Right lobe of liver (tissue), 6 donors: ENCODE results near the gene SAV1. TPM values are rescaled to one million over a fixed set of nuclear protein-coding genes. Genes with fewer than 3 reads are reported as not detected.

Experiments used
- ATAC-seq, 4 donors: fragments of 200-7000 bp; cut with Tn5 transposase; one replicate each; pipeline ENCODE4 v1.9.1; 2020; ENCODE audit warnings: mild to moderate bottlenecking in 4 of 4, moderate library complexity in 4 of 4
- DNase-seq, 3 donors: peaks; one replicate each; pipeline ENCODE4 v3.0.0-alpha.2; 2020
- H3K27ac ChIP-seq, 3 donors: fragments of 200-600 bp; one replicate each; pipeline ENCODE4 v1.8.0; 2022
- H3K27me3 ChIP-seq, 2 donors: fragments of 200-600 bp; one replicate each; pipeline ENCODE4 v1.8.0; 2022
- H3K36me3 ChIP-seq, 4 donors: fragments of 200-600 bp; sonication (generic) in 1 of 4; one replicate each; pipeline versions ENCODE4 v1.5.1 to v1.8.0; 2017 to 2022; ENCODE audit warnings: control low read depth in 1 of 4
- H3K4me1 ChIP-seq, 4 donors: fragments of 200-600 bp; sonication (generic) in 1 of 4; one replicate each; pipeline versions ENCODE4 v1.5.1 to v1.8.0; 2017 to 2022; ENCODE audit warnings: control low read depth in 1 of 4
- H3K4me3 ChIP-seq, 3 donors: fragments of 200-600 bp; one replicate each; pipeline ENCODE4 v1.8.0; 2022
- H3K9me3 ChIP-seq, 4 donors: fragments of 200-600 bp; sonication (generic) in 1 of 4; one replicate each; pipeline versions ENCODE4 v1.5.1 to v1.8.0; 2017 to 2022; ENCODE audit warnings: control low read depth in 1 of 4
- POLR2A ChIP-seq: fragments of 450-650 bp; IDR thresholded peaks from one replicate; pipeline ENCODE4 v1.6.1; 2017; ENCODE audit warnings: antibody characterized with exemption, mild to moderate bottlenecking
- WGBS: methylation state at CpG from one replicate; pipeline ENCODE4 v1.1.6; 2018; ENCODE audit warnings: low coverage, low lambda C conversion rate; ENCODE audit not compliant: insufficient coverage; ENCODE audit errors: missing lambda C conversion rate; 5-methylcytosine and 5-hydroxymethylcytosine counted together
- intact Hi-C, 2 donors: fragments of 100-400 bp; cut with DNase I; formaldehyde crosslinking; loops; one replicate each; pipeline versions ENCODE4 v1.11.2 to v1.14.1; 2022
- total RNA-seq, 6 experiments: library from RNA; depleted of rRNA in 2 of 6; stranded (reverse); fragments of >200 nt in 2 of 6; fragmentation: NEBNext Ultra II Directional in 3 of 6; extraction: Animal tissue kit (Norgen Biotek cat#: 25700) in 3 of 6; gene quantifications; one replicate each; pipeline versions ENCODE4 v1.1.0 to v1.2.4, GENCODE V29; 2016 to 2023
- TF ChIP-seq, protein P1 (sequence below), 4 donors: fragments of 200-600 bp in 3 of 4; fragments of 450-650 bp in 1 of 4; IDR thresholded peaks; one replicate each; pipeline versions ENCODE4 v1.5.1 to v1.8.0; 2016 to 2022; ENCODE audit warnings: antibody characterized with exemption in 4 of 4, mild to moderate bottlenecking in 2 of 4
- donor health status: DM: no; HTN: yes; CAD: no.
- donor health status: DM: no; HTN: no; CAD: no.
- donor health status: DM: no; HTN: no; CAD: no.
- donor health status: DM: no; HTN: yes; CAD: no.
- donor health status: DM: no; HTN: yes; CAD: no.

Gene SAV1
- total RNA-seq, 6 experiments from 2014 or later = 7.8 to 13.8 (median 10.0) TPM

DNA sequence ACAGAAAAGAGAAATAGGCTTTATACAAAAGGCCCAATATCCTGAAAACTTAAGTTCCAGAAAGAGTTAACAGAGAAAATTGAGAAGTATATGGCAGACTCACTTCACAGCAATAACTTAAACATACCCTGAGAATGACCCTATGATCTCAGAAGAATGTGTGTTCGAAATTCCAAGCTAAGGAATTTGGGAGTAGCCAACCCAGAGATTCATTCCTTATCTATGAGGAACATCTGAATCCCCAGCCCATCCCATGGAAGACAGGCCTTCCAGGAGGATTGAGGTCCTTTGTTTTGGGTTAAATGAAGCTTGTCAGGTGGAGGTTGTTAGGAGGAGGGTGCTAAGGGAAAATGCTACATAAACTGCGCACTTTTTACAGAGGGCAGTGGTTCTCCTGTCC lies 7.5 kb upstream of the SAV1 start:
- H3K4me1 ChIP-seq = no peaks in the 10 kb centered on the region
- ATAC-seq (no peak), DNase-seq (no peak)
- no peak overlapping the region for H3K27ac ChIP-seq
- H3K9me3 ChIP-seq = no peaks in the 10 kb centered on the region
- intact Hi-C loops = no loop called here
- TF ChIP-seq, protein P1, sequence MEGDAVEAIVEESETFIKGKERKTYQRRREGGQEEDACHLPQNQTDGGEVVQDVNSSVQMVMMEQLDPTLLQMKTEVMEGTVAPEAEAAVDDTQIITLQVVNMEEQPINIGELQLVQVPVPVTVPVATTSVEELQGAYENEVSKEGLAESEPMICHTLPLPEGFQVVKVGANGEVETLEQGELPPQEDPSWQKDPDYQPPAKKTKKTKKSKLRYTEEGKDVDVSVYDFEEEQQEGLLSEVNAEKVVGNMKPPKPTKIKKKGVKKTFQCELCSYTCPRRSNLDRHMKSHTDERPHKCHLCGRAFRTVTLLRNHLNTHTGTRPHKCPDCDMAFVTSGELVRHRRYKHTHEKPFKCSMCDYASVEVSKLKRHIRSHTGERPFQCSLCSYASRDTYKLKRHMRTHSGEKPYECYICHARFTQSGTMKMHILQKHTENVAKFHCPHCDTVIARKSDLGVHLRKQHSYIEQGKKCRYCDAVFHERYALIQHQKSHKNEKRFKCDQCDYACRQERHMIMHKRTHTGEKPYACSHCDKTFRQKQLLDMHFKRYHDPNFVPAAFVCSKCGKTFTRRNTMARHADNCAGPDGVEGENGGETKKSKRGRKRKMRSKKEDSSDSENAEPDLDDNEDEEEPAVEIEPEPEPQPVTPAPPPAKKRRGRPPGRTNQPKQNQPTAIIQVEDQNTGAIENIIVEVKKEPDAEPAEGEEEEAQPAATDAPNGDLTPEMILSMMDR (IDR thresholded peaks at IDR 0.05) = no peak
- TF ChIP-seq POLR2A = no peak
- no peak overlapping the region for H3K4me3 ChIP-seq
- 83% methylated on average over 2 of the region's 2 CpGs for WGBS
- H3K27me3 ChIP-seq = no peaks in the 10 kb centered on the region
- no peaks in the 10 kb centered on the region for H3K36me3 ChIP-seq

DNA sequence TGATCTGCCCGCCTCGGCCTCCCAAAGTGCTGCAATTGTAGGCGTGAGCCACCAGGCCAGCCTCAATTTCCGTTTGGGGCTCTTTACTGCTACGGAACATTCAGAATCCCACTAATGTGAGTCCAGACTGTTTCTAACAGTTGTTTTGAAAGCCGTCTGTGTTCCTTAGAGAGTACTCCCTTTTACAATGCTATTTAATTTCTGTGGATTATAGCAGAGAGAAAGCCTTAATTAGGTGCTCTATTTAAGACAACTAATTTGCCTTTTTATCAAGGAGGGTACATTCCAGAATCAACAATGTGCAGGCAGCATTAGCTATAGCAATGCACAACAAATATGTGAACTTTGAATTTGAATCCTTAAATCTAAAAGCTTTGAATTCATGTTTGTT lies 2.8 kb upstream of the SAV1 start:
- H3K4me3 ChIP-seq = no peak overlapping the region
- no peaks in the 10 kb centered on the region for H3K27me3 ChIP-seq
- no peak overlapping the region for H3K27ac ChIP-seq
- no peak for DNase-seq
- WGBS = 82% methylated on average over 5 of the region's 6 CpGs
- no peak for ATAC-seq
- TF ChIP-seq, protein P1 (IDR thresholded peaks at IDR 0.05) = no peak
- TF ChIP-seq POLR2A = no peak
- intact Hi-C loops = no loop called here
- no peaks in the 10 kb centered on the region for H3K9me3 ChIP-seq
- peaks cover 0 to 12% (median 2%) of the 10 kb centered on the region in 4 donors for H3K4me1 ChIP-seq
- no peaks in the 10 kb centered on the region for H3K36me3 ChIP-seq

DNA sequence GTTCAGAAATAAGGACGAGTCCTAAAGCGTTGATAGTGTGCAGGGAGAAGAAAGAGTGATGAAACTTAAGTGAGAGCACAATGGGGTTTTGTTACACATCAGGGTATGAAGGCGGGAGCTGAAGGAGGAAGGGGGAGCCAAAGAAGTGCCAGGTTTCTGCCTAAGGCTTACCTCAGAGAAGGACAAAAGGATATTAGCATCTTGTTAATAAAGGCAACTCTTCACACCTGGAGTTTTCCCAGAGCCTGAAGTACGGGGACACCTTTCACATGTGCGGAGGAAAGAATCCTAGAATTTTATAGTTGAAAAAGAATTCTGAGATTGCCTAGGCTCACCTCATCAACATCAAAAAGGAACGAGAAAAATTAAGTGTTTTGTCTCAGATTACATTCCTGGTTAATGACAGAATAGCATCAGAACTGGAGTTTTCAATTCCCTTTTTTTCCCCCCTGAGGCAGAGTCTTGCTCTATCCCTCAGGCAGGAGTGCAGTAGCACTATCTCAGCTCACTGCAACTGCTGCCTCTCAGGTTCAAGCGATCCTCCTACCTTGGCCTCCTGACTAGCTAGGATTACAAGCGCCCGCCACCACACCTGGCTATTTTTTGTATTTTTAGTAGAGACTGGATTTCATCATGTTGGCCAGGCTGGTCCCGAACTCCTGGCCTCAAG lies 2.2 kb upstream of the SAV1 start:
- Histone ChIP-seq H3K27ac (no peak overlapping the region), H3K4me1 (peaks cover 0 to 15% (median 2%) of the 10 kb centered on the region in 4 donors), H3K4me3 (no peak overlapping the region), H3K9me3 (no peaks in the 10 kb centered on the region), H3K36me3 (no peaks in the 10 kb centered on the region), H3K27me3 (no peaks in the 10 kb centered on the region)
- WGBS = 83% methylated on average over 8 of the region's 10 CpGs
- intact Hi-C loops = no loop called here
- DNase-seq = no peak
- ATAC-seq = no peak
- TF ChIP-seq POLR2A = no peak
- TF ChIP-seq, protein P1 (IDR thresholded peaks at IDR 0.05) = no peak

DNA sequence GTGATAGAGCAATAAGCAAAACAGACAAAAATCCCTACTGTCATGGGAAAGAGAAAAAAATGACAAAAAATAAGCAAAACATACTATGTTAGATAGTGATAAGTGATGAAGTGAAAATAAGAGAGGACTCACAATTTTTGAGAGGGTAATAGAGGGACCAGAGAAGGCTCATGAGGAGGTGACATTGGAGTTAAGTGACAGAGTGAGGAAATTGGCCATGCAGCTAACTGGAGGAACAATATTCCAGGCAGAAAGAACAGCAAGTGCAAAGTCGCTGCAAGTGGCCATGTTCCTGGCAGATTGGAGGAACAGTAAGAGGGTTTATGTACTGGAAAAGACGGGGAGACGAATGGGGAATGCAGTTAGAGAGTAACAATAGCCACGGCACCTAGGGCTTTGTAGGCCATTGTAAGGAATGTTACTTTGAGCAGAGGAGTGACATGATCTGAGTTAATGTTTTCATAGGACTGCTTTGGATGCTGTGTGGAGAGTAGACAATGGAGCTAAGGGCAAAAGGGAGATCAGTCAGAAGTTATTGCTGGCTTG lies 1.4 kb upstream of the SAV1 start:
- H3K36me3 ChIP-seq = peaks cover 0 to 3% (median 0%) of the 10 kb centered on the region in 4 donors
- no peaks in the 10 kb centered on the region for H3K27me3 ChIP-seq
- H3K4me3 ChIP-seq = no peak overlapping the region
- H3K27ac ChIP-seq = no peak overlapping the region
- intact Hi-C loops = no loop called here
- H3K4me1 ChIP-seq = peaks cover 0 to 15% (median 2%) of the 10 kb centered on the region in 4 donors
- ATAC-seq (no peak), DNase-seq (no peak)
- 92% methylated on average over 4 of the region's 4 CpGs for WGBS
- no peak for TF ChIP-seq POLR2A
- no peaks in the 10 kb centered on the region for H3K9me3 ChIP-seq

DNA sequence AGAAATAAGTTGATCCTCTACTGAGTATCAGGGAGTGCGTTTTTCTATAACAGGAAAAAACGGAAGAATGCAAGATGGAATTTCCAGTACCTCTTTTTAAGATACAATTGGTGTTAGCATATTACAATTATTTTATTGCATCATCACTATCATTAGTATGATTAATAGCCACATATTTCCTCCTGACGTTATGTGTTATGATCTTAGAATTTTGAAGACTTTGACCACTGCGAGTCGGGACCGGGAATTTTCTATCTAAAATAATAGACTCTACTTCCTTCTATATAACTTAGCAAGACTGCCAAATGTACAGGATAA lies 679 bp upstream of the SAV1 start:
- intact Hi-C loops = no loop called here
- peaks cover 0 to 6% (median 0%) of the 10 kb centered on the region in 4 donors for H3K36me3 ChIP-seq
- peak overlapping the region; percentile 63 to 86 (median 78) for H3K4me3 ChIP-seq
- H3K27me3 ChIP-seq = no peaks in the 10 kb centered on the region
- H3K4me1 ChIP-seq = peaks cover 0 to 15% (median 2%) of the 10 kb centered on the region in 4 donors
- ATAC-seq (no peak), DNase-seq (no peak)
- no peak for TF ChIP-seq POLR2A
- TF ChIP-seq, protein P1 (IDR thresholded peaks at IDR 0.05) = no peak
- 21% methylated on average over 6 of the region's 6 CpGs for WGBS
- peak overlapping the region; percentile 86 to 97 (median 88) for H3K27ac ChIP-seq
- H3K9me3 ChIP-seq = no peaks in the 10 kb centered on the region
